AG04449 (cell line): ENCODE data around the gene LIMA1.
A peak's percentile ranks its signal among the peaks of the same experiment; 100 is the strongest.
"Not testable (repeated sequence)": the region's sequence is repeated elsewhere in the genome, so short reads cannot be mapped to it uniquely, and the experiment has no call there.

Experiments used
- CTCF ChIA-PET: fragments of 350-600 bp; formaldehyde crosslinking; extraction: SDS; loops from one replicate; lab custom pipeline; 2021; ENCODE audit warnings: antibody characterized with exemption; lab: Yijun Ruan, JAX
- POLR2A ChIA-PET: fragments of 400-600, 350-600 bp; formaldehyde crosslinking; extraction: SDS; loops from one replicate; lab custom pipeline; 2020; ENCODE audit warnings: antibody characterized with exemption, inconsistent platforms; lab: Yijun Ruan, JAX
- DNase-seq: peaks from one replicate; pipeline ENCODE4 v3.0.0-alpha.2; 2010; ENCODE audit warnings: low read depth, low spot score
- H3K4me3 ChIP-seq: 2 replicates; pipeline ENCODE4 v1.5.1; 2011; ENCODE audit warnings: low read depth, mild to moderate bottlenecking, control low read depth, low read length
- CTCF ChIP-seq: IDR thresholded peaks from one replicate; pipeline ENCODE4 v1.5.1; 2011; ENCODE audit warnings: mild to moderate bottlenecking, moderate library complexity, low read length, control low read depth, inconsistent platforms; ENCODE audit not compliant: insufficient read depth; ENCODE audit errors: missing control alignments

The LIMA1 gene

GRCh38 chr12:50322206-50322605, 38.9 kb upstream of the LIMA1 start:
- H3K4me3 ChIP-seq = no peak overlapping the region
- ChIA-PET POLR2A (no interaction called here), CTCF (no interaction called here)
- DNase-seq = no peak
- TF ChIP-seq CTCF = no peak

- POLR2A ChIA-PET = interaction anchor here (0.6 kb wide), 1 partner anchor 105 kb away, joined by 3 read pairs; no protein-coding TSS in a partner anchor
Measured at GRCh38 chr12:50317203-50317602, 33.9 kb upstream of the LIMA1 start.

GRCh38 chr12:50315803-50316202, 32.5 kb upstream of the LIMA1 start:
- CTCF ChIA-PET = interaction anchor here (0.6 to 4.6 kb wide), 16 partner anchors 10 to 240 kb away, joined by 3 to 50 read pairs (median 15); partner anchors contain the start of genes LIMA1 and SMARCD1
- no peak overlapping the region for H3K4me3 ChIP-seq
- POLR2A ChIA-PET = no interaction called here
- no peak for DNase-seq
- no peak for TF ChIP-seq CTCF

More at GRCh38 chr12:50317203-50317602, 33.9 kb upstream of the LIMA1 start:
- no peak for DNase-seq
- CTCF ChIA-PET = interaction anchor here (1.1 to 4.0 kb wide), 6 partner anchors 105 to 206 kb away, joined by 3 to 33 read pairs (median 4); partner anchors contain the start of gene COX14
- no peak overlapping the region for H3K4me3 ChIP-seq
- TF ChIP-seq CTCF = no peak

GRCh38 chr12:50314636-50315312, 31.5 kb upstream of the LIMA1 start:
- no peak overlapping the region for H3K4me3 ChIP-seq
- ChIA-PET POLR2A (interaction anchor here (0.6 to 1.2 kb wide), 4 partner anchors 94 to 226 kb away, joined by 3 to 7 read pairs (median 4); no protein-coding TSS in a partner anchor), CTCF (interaction anchor here (0.7 to 4.6 kb wide), 55 partner anchors 9 to 346 kb away, joined by 3 to 50 read pairs (median 6); partner anchors contain the start of genes CERS5, COX14, DIP2B and GPD1)
- peak; percentile 49 for TF ChIP-seq CTCF
- no peak for DNase-seq

- not testable (repeated sequence) for H3K4me3 ChIP-seq, DNase-seq
- CTCF ChIA-PET = interaction anchor here (0.7 to 4.6 kb wide), 47 partner anchors 8 to 345 kb away, joined by 3 to 50 read pairs (median 7); partner anchors contain the start of genes CERS5, COX14, GPD1 and LIMA1
- POLR2A ChIA-PET = interaction anchor here (0.6 to 1.2 kb wide), 4 partner anchors 93 to 226 kb away, joined by 3 to 7 read pairs (median 4); no protein-coding TSS in a partner anchor
Measured at GRCh38 chr12:50313971-50314370, 30.7 kb upstream of the LIMA1 start.

GRCh38 chr12:50313256-50313931, 30.1 kb upstream of the LIMA1 start:
- ChIA-PET POLR2A (no interaction called here), CTCF (interaction anchor here (0.8 to 4.6 kb wide), 17 partner anchors 25 to 238 kb away, joined by 3 to 50 read pairs (median 7); partner anchors contain the start of genes COX14, LIMA1 and SMARCD1)
- no peak overlapping the region for H3K4me3 ChIP-seq
- DNase-seq = no peak
- no peak for TF ChIP-seq CTCF

GRCh38 chr12:50311858-50312609, 28.7 kb upstream of the LIMA1 start:
- ChIA-PET POLR2A (interaction anchor here (1.2 kb wide), 1 partner anchor 89 kb away, joined by 3 read pairs; no protein-coding TSS in a partner anchor), CTCF (interaction anchor here (0.8 to 4.6 kb wide), 14 partner anchors 90 to 237 kb away, joined by 3 to 50 read pairs (median 4); partner anchors contain the start of gene SMARCD1)
- not testable (repeated sequence) for DNase-seq, H3K4me3 ChIP-seq
